HG02870 (cell line): ENCODE measurements around the gene SRSF9.
"Not testable (repeated sequence)": the region's sequence is repeated elsewhere in the genome, so short reads cannot be mapped to it uniquely, and the experiment has no call there.

ENCODE experiments used
- ATAC-seq: cut with Tn5 transposase; IDR thresholded peaks from one replicate; pipeline ENCODE4 v1.9.1; 2021; ENCODE audit warnings: mild to moderate bottlenecking, moderate library complexity; ENCODE audit not compliant: unreplicated experiment

SRSF9 gene

DNA sequence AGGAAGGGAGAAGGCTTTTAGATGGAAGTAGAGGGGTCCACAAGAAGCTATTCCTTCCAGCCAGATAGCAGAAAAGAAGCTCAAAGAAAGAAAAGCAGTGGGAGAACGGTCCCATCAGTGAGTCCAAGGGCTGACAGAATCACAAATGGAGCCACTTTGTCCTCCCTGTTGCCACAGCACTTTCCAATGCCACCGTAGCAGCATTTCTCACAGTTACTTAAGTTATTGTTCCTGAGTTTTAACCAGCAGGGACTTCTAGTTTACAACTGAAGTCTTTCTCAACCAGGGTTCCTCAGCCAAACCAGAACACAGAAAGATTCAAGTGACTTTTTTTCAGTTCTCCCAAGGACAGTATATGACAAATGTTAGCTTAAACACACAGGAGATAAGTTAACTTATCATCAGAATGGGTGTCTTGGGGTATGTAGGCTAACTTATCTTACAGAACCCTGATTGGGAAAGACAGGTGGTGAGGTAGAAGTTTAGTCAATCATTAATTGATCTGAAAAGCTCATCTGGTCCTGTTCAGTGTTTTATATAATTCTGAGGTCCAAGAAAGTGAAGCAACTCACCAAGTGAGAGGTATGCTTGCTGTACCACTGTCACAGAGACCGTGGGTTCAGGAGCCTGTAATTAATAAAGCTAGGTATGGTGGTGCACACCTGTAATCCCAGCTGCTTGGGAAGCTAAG lies 16.3 kb downstream of the SRSF9 start:
- ATAC-seq: no peak

DNA sequence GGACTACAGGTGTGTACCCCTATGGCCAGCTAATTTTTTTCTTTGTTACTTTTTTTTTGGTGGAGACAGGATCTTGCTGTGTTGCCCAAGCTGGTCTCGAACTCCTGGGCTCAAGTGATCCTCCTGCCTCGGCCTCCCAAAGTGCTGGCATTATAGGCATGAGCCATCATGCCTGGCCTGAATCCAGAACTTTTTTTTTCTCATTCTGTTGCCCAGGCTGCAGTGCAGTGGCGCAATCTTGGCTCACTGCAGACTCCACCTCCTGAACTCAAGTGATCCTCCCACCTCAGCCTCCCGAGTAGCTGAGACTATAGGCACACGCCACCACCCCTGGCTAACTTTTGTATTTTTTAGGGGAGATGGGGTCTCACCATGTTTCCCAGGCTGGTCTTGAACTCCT lies 17.0 kb downstream of the SRSF9 start:
- ATAC-seq: not testable (repeated sequence)

DNA sequence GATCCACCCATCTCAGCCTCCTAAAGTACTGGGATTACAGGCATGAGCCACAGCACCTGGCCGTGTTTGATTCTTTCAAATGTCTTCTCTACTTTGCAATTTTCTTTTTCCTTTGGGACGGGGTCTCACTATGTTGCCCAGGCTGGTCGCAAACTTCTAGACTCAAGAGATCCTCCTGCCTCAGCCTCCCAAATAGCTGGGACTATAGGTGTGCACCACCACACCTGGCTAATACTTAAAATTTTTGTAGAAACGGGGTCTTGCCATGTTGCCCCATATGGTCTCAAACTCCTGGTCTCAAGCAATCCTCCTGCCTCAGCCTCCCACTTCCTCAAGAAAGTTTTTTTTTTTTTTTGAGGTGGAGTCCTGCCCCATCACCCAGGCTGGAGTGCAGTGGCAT lies 21.6 kb downstream of the SRSF9 start:
- ATAC-seq: no peak

DNA sequence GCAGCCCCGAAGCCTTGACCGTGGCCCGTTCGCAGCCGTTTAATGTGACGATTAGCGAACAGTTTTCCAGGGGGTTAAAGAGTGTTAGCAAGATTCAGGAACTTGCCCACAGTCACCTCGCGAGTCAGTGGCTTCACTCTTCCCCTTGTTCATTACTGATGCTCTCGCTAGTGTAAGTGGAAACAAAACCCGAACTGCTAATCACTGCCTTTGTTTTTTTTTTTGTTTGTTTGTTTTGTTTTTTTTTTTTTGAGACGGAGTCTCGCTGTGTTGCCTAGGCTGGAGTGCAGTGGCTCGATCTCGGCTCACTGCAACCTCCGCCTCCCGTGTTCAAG lies 22.7 kb downstream of the SRSF9 start:
- not testable (repeated sequence) for ATAC-seq

DNA sequence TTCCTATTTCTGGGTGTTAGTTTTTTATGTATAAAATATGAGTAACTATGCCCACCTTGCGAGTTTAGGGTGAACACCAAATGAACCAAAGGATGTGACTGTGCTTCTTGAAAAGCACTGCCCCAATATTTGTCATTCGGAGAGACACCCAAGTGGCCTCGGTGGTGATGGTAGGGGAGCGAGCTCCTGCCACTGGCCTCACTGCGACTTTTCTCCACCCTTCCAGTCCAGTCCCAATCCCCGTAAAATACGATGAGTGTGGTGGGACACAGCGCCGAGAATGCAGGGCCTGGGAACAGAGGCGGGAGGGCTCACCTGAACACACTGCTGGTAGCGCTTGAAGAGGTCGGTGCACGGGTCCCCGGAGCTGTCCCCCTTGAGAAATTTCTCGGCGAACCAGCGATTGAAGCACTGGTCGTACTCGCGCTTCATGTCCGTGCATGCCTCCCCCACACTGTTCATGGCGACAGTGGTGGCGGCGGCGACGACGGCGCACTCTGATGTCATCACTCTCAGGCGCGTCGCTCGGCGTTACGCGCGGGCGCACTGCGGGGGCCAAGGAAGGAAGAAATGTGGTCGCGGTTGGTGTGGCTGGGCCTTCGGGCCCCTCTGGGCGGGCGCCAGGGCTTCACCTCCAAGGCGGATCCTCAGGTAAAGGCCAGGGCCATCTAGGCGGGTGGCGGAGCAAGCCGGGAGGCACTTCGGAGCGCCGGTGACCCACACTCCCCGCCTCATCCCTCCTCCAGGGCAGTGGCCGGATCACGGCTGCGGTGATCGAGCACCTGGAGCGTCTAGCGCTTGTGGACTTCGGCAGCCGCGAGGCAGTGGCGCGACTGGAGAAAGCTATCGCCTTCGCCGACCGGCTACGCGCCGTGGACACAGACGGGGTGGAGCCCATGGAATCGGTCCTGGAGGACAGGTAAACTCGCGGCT lies 23.4 kb downstream of the SRSF9 start, which contains the start of the genes GATC and TRIAP1:
GATC (plus strand) TSS at position 534 of the 933 bp plus-strand sequence; CDS start at position 571, 37 bp downstream.
TRIAP1 (minus strand) TSS at position 474 of the 933 bp plus-strand sequence; CDS start at position 462, 12 bp downstream.
- ATAC-seq: peak; percentile 79

DNA sequence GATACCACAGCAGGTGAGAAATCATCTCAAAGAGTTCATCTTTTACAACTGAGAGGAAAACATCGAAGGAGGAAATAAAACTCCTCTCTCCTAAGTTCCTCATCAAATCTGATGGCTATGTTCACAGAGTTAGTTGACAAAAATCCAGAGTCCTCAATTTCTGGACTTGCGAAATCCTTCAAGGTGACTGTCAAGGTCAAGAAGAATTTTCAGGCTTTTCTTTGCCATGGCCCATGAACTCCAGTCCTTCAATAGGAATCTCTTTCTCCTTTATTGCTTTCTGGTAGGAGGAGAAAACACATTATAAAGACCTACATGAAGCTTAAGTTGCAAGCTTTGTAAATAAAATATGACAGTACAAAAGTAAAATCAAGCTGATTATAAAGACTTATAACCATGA lies 24.9 kb downstream of the SRSF9 start:
- ATAC-seq: no peak

DNA sequence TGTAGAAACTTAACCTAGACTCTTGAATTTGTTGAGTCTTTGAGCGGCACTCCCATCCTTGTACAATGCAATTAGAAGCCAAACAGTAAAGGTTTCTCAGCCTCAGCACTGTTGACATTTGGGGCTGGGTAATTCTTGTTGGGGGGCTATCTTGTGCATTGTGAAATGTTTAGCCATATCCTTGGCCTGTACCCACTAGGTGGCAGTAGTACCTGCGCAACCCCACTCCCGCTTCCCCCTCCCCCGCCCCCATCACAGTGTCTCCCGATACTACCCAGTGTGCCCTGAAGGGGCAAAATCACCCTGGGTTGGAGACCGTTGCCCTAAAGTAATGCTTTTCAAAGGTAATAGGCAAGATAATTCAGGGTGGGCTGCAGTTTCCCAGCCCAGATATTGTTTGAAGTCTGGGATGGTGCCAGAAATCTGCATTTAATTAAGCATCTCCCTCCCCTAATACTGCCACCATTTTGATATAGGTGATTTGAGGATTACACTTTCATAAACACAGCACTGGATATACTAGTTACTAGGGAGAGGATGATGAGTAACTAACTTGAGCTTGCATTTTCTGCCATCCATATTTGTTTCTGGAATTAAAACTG lies 29.8 kb downstream of the SRSF9 start:
- ATAC-seq: no peak

DNA sequence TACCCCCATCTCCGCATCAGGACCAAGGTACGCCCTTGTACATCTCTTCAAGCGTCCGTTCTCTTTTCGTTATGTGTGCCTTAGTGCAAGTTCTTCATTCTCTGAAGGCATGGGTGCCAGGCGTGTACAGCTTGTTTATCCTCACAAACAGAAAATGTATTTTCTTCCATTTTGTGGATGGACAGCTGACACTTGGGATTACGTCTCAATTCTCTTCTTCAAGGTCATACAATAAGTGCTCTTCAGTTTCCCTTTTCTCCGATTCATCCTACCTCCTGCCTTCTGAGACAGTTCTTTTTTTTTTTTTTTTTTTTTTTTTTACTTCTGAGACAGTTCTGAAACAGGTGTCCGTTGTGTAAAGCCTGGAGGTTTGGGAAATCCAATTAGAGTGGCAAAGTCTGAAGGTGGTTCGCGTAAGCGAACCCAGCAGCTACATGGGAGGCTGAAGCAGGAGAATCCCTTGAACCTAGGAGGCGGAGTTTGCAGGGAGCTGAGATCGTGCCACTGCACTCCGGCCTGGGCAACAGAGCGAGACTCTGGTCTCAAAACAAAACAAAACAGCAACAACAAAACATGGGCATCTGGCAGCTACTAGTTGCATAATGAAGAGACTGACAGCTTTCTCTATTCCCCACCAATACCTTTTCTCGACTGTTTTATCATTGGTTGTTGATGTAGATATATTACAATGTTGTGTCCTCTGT lies 30.9 kb downstream of the SRSF9 start:
- peak; percentile 3 for ATAC-seq

DNA sequence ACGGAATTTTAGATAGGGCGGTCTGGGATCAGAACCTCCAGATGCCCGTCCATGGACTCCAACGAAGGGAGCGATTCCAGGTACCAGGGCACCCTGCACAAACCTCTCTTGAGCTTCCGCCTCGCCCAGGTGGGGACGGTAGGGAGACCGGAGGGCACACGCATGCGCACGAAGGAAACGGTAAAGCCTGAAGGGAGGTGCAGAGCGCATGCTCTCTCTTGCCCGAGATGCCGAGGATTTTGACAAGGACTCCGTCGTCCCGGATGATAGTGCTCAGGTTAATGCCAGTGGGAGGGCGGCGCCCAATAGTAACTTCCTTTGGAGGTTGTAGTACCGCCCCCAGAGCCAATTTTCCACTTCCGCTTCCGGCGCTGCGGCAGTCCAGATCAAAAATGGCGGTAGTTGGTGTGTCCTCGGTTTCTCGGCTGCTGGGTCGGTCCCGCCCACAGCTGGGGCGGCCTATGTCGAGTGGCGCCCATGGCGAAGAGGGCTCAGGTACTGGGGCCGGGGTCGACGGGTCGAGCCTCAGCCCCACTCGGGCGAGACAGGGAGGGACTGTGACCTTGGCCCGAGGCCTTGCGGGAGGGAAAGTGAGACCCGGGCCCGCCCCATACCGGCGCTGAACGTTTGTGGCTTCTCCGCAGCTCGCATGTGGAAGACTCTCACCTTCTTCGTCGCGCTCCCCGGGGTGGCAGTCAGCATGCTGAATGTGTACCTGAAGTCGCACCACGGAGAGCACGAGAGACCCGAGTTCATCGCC lies 31.6 kb downstream of the SRSF9 start, which contains the start of gene COX6A1:
COX6A1 (plus strand) TSS at position 379 of the 760 bp plus-strand sequence; CDS start at position 393, 14 bp downstream.
- ATAC-seq: peak; percentile 95

DNA sequence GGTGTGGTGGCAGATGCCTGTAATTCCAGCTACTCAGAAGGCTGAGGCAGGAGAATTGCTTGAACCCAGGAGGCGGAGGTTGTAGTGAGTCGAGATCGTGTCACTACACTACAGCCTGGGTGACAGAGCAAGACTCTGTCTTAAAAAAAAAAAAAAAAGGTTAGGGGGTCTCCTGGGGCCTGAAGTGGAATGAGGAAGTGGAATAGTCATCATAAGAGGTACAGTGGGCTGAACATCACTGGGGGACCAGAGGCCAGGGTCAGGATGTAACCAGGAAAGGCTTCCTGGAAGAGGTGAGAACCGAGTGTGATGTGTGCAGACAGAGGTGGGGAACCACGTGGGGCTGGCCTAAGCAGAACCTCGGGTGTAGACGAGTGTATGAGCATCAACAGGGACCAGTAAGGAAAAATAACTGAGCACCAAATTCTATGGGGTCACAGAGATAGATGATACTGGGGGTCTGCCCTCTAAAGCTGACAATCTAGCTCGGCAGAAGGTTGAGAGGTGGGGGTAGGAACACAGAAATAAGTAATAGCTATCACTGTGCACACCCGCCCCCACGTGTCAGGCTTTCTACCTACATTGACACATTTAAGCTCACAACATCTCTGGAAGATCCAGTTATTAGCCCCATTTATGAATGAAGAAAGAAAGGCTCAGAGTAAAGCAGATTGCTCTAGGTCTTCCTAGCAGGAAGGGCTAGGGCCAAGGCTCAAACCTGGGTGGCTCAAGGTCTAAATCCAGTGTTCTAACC lies 36.6 kb downstream of the SRSF9 start:
- ATAC-seq: no peak

DNA sequence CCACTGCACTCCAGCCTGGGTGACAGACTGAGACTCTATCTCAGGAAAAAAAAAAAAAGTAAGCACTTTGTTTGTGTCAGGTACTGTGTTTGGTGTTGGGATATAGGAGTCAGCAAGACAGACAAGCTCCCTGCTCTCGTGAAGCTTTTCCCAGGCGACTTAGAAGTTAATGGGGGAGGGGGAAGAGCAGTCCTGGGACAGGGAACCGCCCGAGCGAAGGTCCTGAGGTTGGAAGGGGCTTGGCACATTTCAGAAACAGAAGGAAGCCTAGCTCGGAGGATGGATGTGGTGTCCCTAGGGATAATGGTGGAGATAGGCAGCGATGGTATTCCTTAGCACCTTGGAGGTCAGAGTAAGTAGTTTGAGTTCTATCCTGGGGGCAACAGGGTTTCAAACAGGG lies 40.2 kb downstream of the SRSF9 start:
- no peak for ATAC-seq

DNA sequence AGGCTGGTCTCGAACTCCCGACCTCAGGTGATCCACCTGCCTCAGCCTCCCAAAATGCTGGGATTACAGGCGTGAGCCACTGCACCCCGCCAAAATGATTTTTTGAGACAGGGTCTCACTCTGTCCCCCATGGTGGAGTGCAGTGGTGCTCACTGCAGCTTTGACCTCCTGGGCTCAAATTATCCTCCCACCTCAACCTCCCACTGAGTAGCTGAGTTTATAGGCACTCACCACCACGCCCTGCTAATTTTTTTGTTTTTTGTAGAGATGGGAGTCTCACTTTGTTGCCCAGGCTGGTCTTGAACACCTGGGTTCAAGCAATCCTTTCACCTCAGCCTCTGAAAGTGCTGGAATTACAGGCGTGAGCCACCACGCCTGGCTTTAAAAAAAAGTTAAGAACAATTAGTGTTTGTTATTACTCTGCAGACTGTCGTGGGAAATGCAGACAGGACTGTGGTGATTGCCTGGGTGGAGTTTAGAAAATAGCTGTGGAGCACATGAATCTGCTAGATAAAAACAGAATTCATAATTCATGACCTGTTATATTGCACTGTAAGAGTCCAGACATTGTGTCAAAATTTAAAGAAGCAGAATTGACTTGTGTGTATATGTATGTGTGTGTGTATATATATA lies 40.8 kb downstream of the SRSF9 start:
- no peak for ATAC-seq

DNA sequence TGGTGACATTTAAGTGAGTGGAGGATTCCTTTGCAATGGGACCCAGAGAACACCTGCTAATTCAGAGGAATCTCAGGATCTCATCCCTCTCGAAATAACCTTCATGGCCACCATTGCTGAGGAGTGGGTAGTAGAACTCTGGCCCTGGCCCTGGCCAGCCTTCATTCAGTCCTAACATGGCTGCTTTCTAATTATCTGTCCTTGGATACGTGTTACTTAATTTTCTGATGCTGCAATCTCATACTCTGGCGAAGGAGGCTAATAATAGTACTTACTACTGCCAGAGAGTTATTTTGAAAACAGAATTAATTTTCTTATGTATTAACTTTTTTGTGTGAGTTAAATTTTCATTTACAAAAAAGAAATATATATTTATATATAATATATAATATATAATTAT lies 43.8 kb downstream of the SRSF9 start:
- no peak for ATAC-seq

DNA sequence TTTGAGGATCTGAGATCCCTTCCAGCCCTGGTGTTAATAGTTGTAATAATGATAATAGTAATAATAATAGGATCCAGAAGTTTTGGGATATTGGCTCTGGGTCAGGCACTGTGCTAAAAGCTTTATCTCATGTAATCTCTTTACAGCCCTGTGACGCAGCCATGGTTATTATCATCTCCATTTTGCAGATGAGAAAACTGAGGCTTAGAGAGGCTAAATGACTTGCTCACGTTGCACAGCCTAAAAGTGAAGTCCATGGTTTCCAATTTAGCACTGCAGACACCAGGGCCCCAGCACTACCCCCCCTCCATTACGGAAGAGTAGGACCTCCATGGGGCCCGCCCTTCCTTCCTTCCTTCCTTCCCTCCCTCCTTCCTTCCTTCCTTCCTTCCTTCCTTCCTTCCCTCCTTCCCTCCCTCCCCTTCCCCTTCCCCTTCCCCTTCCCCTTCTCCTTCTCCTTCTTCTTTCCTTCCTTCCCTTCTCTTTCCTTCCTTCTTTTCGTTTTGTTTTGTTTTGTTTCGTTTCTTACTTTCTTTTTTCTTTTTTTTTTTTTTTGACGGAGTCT lies 46.6 kb downstream of the SRSF9 start:
- no peak for ATAC-seq

DNA sequence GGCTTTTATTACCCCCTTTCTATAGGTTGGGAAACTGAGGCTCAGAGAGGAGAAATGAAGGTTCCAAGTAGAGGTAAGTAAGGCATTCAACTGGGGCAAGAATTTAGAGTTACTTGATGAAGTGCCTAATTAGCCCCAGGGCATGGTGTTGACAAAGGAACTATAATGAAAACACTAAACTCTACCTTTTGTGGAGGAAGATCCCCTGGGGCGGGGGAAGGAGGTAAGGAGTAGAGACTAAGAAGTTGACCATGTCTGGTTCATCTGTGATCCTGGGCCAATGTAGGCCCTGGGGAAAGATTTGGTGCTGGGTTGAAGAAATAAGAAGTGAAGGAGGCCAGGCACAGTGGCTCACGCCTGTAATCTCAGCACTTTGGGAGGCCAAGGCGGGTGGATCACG lies 47.8 kb downstream of the SRSF9 start:
- ATAC-seq: no peak

DNA sequence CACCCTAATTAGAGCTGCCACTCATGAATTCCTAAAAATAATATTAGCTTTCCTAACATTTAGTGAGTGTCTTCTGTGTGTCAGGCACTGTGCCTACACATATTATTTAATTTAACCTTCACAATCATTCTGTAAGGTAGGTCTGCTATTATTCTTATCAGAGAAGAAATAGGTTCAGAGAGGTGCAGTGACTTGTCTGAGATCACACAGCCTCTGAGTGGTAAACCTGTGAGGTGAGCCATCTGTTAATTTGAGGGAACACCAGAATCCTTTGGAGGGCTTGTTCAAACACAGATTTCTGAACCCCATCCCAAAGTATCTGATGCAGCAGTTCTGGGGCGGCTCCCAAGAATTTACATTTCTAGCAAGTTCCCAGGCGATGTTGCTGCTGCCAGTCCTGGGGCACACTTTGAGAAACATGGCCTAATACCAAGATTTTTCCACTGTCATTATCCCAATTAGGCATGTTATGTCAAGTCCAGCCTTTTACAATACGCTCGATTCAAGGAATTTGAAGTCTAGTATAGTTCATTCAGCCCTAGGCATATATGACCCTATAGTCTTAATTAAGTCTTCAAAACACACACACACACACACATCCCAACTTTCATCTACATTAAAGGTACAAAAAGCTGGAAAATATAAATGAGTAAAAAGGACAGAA lies 51.5 kb downstream of the SRSF9 start:
- ATAC-seq: no peak

DNA sequence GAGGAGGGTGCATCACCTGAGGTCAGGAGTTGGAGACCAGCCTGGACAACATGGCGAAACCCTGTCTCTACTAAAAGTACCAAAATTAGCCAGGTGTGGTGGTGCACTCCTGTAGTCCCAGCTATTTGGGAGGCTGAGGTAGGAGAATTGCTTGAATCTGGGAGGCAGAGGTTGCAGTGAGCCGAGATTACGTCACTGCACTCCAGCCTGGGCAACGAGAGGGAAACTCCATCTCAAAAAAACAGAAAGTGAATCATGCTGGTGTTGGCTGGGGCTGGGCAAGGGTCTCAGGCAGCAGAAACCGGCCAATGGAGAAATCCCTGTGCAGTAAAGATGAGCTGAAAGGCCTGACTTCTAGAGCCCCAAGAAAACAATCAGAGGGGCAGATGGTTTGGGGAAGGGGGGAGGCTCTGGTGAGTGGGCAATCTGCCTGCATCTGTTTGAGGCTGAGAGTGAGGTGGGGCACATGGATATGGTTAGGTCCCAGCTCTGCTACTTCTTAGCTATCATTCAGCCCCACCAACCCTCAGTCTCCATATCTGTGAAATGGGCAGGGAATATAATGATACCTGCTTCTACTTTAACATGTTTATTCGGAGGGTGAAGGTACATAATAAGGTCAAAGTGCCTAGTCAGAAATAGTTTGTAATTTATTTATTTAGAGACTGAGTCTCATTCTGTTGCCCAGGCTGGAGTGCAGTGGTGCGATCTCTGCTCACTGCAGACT lies 52.9 kb downstream of the SRSF9 start:
- ATAC-seq: no peak
